ENCODE measurements around the gene CLIP1. TPM values are rescaled to one million over a fixed set of nuclear protein-coding genes. Genes with fewer than 3 reads are reported as not detected.

CLIP1 gene
- total RNA-seq, 4 donors from 2014 or later: 118 to 164 (median 133) TPM

- no peak overlapping the region for H3K4me3 ChIP-seq (ENCODE audit: low read depth, poor library complexity, severe bottlenecking)
- TF ChIP-seq CTCF (IDR thresholded peaks at IDR 0.05) (no peak), POLR2A (IDR thresholded peaks at IDR 0.05) (no peak)
- intact Hi-C loops (cut with DNase I; ENCODE audit: low total_unique reads): loop anchor here (10.0 kb wide), 1 partner anchor 82 kb away; no protein-coding TSS in a partner anchor
- DNase-seq (ENCODE audit: low spot score in 2 of 2): no peak
- 95 to 97% methylated on average over 5 of the region's 5 CpGs for WGBS, 2 donors
Measured at GRCh38 chr12:122392411-122392810, 30.1 kb downstream of the CLIP1 start.

GRCh38 chr12:122389677-122390076 is 32.8 kb downstream of the CLIP1 start:
- no peak overlapping the region for H3K4me3 ChIP-seq (ENCODE audit: low read depth, poor library complexity, severe bottlenecking)
- TF ChIP-seq CTCF (IDR thresholded peaks at IDR 0.05) (no peak), POLR2A (IDR thresholded peaks at IDR 0.05) (no peak)
- 90 to 94% methylated on average over 7 of the region's 7 CpGs for WGBS, 2 donors
- no peak for DNase-seq (ENCODE audit: low spot score in 2 of 2)
- intact Hi-C loops (cut with DNase I; ENCODE audit: low total_unique reads): loop anchor here (10.0 kb wide), 1 partner anchor 85 kb away; no protein-coding TSS in a partner anchor

- TF ChIP-seq CTCF (IDR thresholded peaks at IDR 0.05): no peak
- no peak for TF ChIP-seq POLR2A (IDR thresholded peaks at IDR 0.05)
- WGBS, 2 donors: 86 to 91% methylated on average over 6 of the region's 6 CpGs
- intact Hi-C loops (cut with DNase I; ENCODE audit: low total_unique reads): no loop called here
- H3K4me3 ChIP-seq (ENCODE audit: low read depth, poor library complexity, severe bottlenecking): no peak overlapping the region
- DNase-seq (ENCODE audit: low spot score in 2 of 2): no peak
Measured at GRCh38 chr12:122387887-122388286, 34.6 kb downstream of the CLIP1 start.

GRCh38 chr12:122385171-122386016 is 37.1 kb downstream of the CLIP1 start:
- TF ChIP-seq POLR2A (IDR thresholded peaks at IDR 0.05): no peak
- no peak for TF ChIP-seq CTCF (IDR thresholded peaks at IDR 0.05)
- 85 to 91% methylated on average over 13 of the region's 13 CpGs for WGBS, 2 donors
- intact Hi-C loops (cut with DNase I; ENCODE audit: low total_unique reads): no loop called here
- DNase-seq (ENCODE audit: low spot score in 2 of 2): no peak
- H3K4me3 ChIP-seq (ENCODE audit: low read depth, poor library complexity, severe bottlenecking): no peak overlapping the region

- DNase-seq (ENCODE audit: low spot score in 2 of 2): no peak
- WGBS, 2 donors: 60 to 83% methylated on average over 6 of the region's 6 CpGs
- TF ChIP-seq CTCF (IDR thresholded peaks at IDR 0.05) (no peak), POLR2A (IDR thresholded peaks at IDR 0.05) (no peak)
- intact Hi-C loops (cut with DNase I; ENCODE audit: low total_unique reads): no loop called here
- no peak overlapping the region for H3K4me3 ChIP-seq (ENCODE audit: low read depth, poor library complexity, severe bottlenecking)
Measured at GRCh38 chr12:122382919-122383350, 39.5 kb downstream of the CLIP1 start.
